ENCODE measurements around the gene KLRC3.
"Not testable (repeated sequence)": the region's sequence is repeated elsewhere in the genome, so short reads cannot be mapped to it uniquely, and the experiment has no call there.

DNA sequence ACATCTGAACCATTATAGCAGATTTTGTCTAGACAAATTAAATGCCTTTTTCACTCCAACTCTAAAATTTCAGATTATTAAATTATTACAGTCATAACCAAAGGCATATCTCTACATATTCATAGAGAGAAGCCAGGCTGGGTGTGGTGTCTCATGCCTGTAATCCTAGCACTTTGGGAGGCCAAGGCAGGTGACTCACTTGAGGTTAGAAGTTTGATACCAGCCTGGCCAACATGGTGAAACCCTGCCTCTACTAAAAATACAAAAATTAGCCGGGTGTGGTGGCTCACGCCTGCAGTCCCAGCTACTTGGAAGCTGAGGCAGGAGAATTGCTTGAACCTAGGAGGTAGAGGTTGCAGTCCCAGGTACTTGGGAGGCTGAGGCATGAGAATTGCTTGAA, 41.7 kb downstream of the KLRC3 start:
- TF ChIP-seq, protein P1, sequence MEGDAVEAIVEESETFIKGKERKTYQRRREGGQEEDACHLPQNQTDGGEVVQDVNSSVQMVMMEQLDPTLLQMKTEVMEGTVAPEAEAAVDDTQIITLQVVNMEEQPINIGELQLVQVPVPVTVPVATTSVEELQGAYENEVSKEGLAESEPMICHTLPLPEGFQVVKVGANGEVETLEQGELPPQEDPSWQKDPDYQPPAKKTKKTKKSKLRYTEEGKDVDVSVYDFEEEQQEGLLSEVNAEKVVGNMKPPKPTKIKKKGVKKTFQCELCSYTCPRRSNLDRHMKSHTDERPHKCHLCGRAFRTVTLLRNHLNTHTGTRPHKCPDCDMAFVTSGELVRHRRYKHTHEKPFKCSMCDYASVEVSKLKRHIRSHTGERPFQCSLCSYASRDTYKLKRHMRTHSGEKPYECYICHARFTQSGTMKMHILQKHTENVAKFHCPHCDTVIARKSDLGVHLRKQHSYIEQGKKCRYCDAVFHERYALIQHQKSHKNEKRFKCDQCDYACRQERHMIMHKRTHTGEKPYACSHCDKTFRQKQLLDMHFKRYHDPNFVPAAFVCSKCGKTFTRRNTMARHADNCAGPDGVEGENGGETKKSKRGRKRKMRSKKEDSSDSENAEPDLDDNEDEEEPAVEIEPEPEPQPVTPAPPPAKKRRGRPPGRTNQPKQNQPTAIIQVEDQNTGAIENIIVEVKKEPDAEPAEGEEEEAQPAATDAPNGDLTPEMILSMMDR (IDR thresholded peaks at IDR 0.05), result not testable (repeated sequence)
- TF ChIP-seq POLR2AphosphoS5 (IDR thresholded peaks at IDR 0.05; ENCODE audit: low read depth, low read length); TCF7L2 (IDR thresholded peaks at IDR 0.05; ENCODE audit: low read depth, low read length); SIN3A (IDR thresholded peaks at IDR 0.05; ENCODE audit: borderline replicate concordance, insufficient read depth, low read depth, low read length): not testable (repeated sequence)
- TF ChIP-seq, protein P2, sequence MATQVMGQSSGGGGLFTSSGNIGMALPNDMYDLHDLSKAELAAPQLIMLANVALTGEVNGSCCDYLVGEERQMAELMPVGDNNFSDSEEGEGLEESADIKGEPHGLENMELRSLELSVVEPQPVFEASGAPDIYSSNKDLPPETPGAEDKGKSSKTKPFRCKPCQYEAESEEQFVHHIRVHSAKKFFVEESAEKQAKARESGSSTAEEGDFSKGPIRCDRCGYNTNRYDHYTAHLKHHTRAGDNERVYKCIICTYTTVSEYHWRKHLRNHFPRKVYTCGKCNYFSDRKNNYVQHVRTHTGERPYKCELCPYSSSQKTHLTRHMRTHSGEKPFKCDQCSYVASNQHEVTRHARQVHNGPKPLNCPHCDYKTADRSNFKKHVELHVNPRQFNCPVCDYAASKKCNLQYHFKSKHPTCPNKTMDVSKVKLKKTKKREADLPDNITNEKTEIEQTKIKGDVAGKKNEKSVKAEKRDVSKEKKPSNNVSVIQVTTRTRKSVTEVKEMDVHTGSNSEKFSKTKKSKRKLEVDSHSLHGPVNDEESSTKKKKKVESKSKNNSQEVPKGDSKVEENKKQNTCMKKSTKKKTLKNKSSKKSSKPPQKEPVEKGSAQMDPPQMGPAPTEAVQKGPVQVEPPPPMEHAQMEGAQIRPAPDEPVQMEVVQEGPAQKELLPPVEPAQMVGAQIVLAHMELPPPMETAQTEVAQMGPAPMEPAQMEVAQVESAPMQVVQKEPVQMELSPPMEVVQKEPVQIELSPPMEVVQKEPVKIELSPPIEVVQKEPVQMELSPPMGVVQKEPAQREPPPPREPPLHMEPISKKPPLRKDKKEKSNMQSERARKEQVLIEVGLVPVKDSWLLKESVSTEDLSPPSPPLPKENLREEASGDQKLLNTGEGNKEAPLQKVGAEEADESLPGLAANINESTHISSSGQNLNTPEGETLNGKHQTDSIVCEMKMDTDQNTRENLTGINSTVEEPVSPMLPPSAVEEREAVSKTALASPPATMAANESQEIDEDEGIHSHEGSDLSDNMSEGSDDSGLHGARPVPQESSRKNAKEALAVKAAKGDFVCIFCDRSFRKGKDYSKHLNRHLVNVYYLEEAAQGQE (IDR thresholded peaks at IDR 0.05; ENCODE audit: insufficient read depth in 1 of 2, low read depth in 2 of 2, low read length in 1 of 2), result not testable (repeated sequence)

Measured in Panc1 (cell line).